Measurements from ENCODE around the gene MUS81. TPM values are rescaled to one million over a fixed set of nuclear protein-coding genes. Genes with fewer than 3 reads are reported as not detected.

Gene MUS81
- total and polyA plus RNA-seq, 2 of the 13 experiments (the other 11 are each of a cell fraction or from before 2014, with no cell fraction given), result 25.6 to 30.2 TPM

- TF ChIP-seq TFE3 (CRISPR knock-in tag; IDR thresholded peaks at IDR 0.05) (peak; percentile 75; the same call in 1 of the 2 replicates), ELF1 (CRISPR knock-in tag; IDR thresholded peaks at IDR 0.05) (peak; percentile 63), SP140L (CRISPR knock-in tag; IDR thresholded peaks at IDR 0.05; ENCODE audit: borderline replicate concordance) (no peak), PHB2 (IDR thresholded peaks at IDR 0.05; ENCODE audit: partially characterized antibody) (no peak), ZNF383 (CRISPR knock-in tag; IDR thresholded peaks at IDR 0.05; ENCODE audit: borderline replicate concordance) (no peak), MED1 (CRISPR knock-in tag; IDR thresholded peaks at IDR 0.05) (0 out of 2 replicates have a peak, but pooled peaks have one; percentile 18), ZNF577 (CRISPR knock-in tag; IDR thresholded peaks at IDR 0.05; ENCODE audit: borderline replicate concordance, low read depth) (no peak), ZNF12 (CRISPR knock-in tag; IDR thresholded peaks at IDR 0.05) (peak; percentile 80), PITX1 (CRISPR knock-in tag; IDR thresholded peaks at IDR 0.05) (no peak), LCORL (IDR thresholded peaks at IDR 0.05) (no peak), LCORL (CRISPR knock-in tag; IDR thresholded peaks at IDR 0.05) (no peak), TEAD2 (CRISPR knock-in tag; IDR thresholded peaks at IDR 0.05) (no peak), ZBTB25 (CRISPR knock-in tag; IDR thresholded peaks at IDR 0.05) (0 out of 2 replicates have a peak, but pooled peaks have one; percentile 15), SMAD1 (CRISPR knock-in tag; IDR thresholded peaks at IDR 0.05; ENCODE audit: borderline replicate concordance, low read depth) (no peak), SOX5 (CRISPR knock-in tag; IDR thresholded peaks at IDR 0.05; ENCODE audit: borderline replicate concordance) (peak; percentile 55; the same call in 1 of the 2 replicates), ZEB1 (IDR thresholded peaks at IDR 0.05; ENCODE audit: insufficient replicate concordance, low read depth) (no peak), THRA (CRISPR knock-in tag; IDR thresholded peaks at IDR 0.05; ENCODE audit: borderline replicate concordance) (no peak), MLX (CRISPR knock-in tag; IDR thresholded peaks at IDR 0.05) (peak; percentile 81), GABPB1 (CRISPR knock-in tag; IDR thresholded peaks at IDR 0.05) (peak; percentile 56), GFI1 (CRISPR knock-in tag; IDR thresholded peaks at IDR 0.05; ENCODE audit: borderline replicate concordance) (no peak), THAP8 (CRISPR knock-in tag; IDR thresholded peaks at IDR 0.05; ENCODE audit: borderline replicate concordance) (no peak), ZNF367 (CRISPR knock-in tag; IDR thresholded peaks at IDR 0.05; ENCODE audit: borderline replicate concordance) (no peak), MAZ (IDR thresholded peaks at IDR 0.05; ENCODE audit: borderline replicate concordance, low read depth, low read length) (no peak), MAZ (CRISPR knock-in tag; IDR thresholded peaks at IDR 0.05; ENCODE audit: low read depth) (no peak), ZSCAN12 (CRISPR knock-in tag; IDR thresholded peaks at IDR 0.05) (no peak), MED8 (CRISPR knock-in tag; IDR thresholded peaks at IDR 0.05; ENCODE audit: insufficient replicate concordance) (no peak), ZNF160 (CRISPR knock-in tag; IDR thresholded peaks at IDR 0.05) (no peak), DMAP1 (CRISPR knock-in tag; IDR thresholded peaks at IDR 0.05) (peak; percentile 40; the same call in 1 of the 2 replicates), ZNF292 (CRISPR knock-in tag; IDR thresholded peaks at IDR 0.05; ENCODE audit: borderline replicate concordance, low read depth) (no peak)
Observed at GRCh38 chr11:65821107-65821506, 39.1 kb upstream of the MUS81 start (continued).

Measured in HepG2 (cell line).